ENCODE results near the gene RPS6KL1. TPM values are rescaled to one million over a fixed set of nuclear protein-coding genes. Genes with fewer than 3 reads are reported as not detected.

RPS6KL1 gene
- total RNA-seq, 4 donors from 2014 or later: 0.83 to 1.7 (median 1.3) TPM

GRCh38 chr14:74929242-74929641, 6.2 kb upstream of the RPS6KL1 start:
- Histone ChIP-seq H3K4me1 (peaks cover 0 to 12% (median under 1%) of the 10 kb centered on the region in 3 donors), H3K4me3 (no peak overlapping the region), H3K27me3 (no peaks in the 10 kb centered on the region), H3K9me3 (no peaks in the 10 kb centered on the region), H3K27ac (no peak overlapping the region), H3K36me3 (no peaks in the 10 kb centered on the region)
- no peak for TF ChIP-seq POLR2A (IDR thresholded peaks at IDR 0.05)
- no peak for TF ChIP-seq CTCF (IDR thresholded peaks at IDR 0.05)
- no peak for DNase-seq
- intact Hi-C loops (cut with DNase I): no loop called here
- 43% methylated on average over 6 of the region's 6 CpGs for WGBS, 2 donors

GRCh38 chr14:74927225-74927624, 4.2 kb upstream of the RPS6KL1 start:
- peaks cover 0 to 15% (median 7%) of the 10 kb centered on the region in 3 donors for H3K4me1 ChIP-seq
- DNase-seq: no peak
- no peak overlapping the region for H3K4me3 ChIP-seq
- WGBS, 2 donors: 80 to 81% methylated on average over 6 of the region's 6 CpGs
- no peaks in the 10 kb centered on the region for H3K9me3 ChIP-seq
- H3K27ac ChIP-seq: no peak overlapping the region
- no peaks in the 10 kb centered on the region for H3K27me3 ChIP-seq
- no peaks in the 10 kb centered on the region for H3K36me3 ChIP-seq
- TF ChIP-seq CTCF (IDR thresholded peaks at IDR 0.05): no peak
- TF ChIP-seq POLR2A (IDR thresholded peaks at IDR 0.05): no peak
- intact Hi-C loops (cut with DNase I): no loop called here

- Histone ChIP-seq H3K36me3 (no peaks in the 10 kb centered on the region), H3K4me1 (peaks cover 0 to 29% (median 15%) of the 10 kb centered on the region in 3 donors), H3K9me3 (no peaks in the 10 kb centered on the region), H3K27me3 (no peaks in the 10 kb centered on the region), H3K27ac (no peak overlapping the region), H3K4me3 (no peak overlapping the region)
- TF ChIP-seq CTCF (IDR thresholded peaks at IDR 0.05): no peak
- no peak for DNase-seq
- WGBS, 2 donors: 83 to 87% methylated on average over 11 of the region's 11 CpGs
- intact Hi-C loops (cut with DNase I): no loop called here
Observed at GRCh38 chr14:74924061-74924460, 1.0 kb upstream of the RPS6KL1 start.

GRCh38 chr14:74921987-74922751, 891 bp downstream of the RPS6KL1 start:
- peak overlapping the region in 3 of 4 donors; percentile 59 to 78 (median 73) for H3K27ac ChIP-seq
- peak overlapping the region; percentile 43 to 72 (median 56) for H3K4me3 ChIP-seq
- TF ChIP-seq POLR2A (IDR thresholded peaks at IDR 0.05) (no peak), CTCF (IDR thresholded peaks at IDR 0.05) (no peak)
- no peak for DNase-seq
- no peaks in the 10 kb centered on the region for H3K27me3 ChIP-seq
- peaks cover 15 to 48% (median 31%) of the 10 kb centered on the region in 3 donors for H3K4me1 ChIP-seq
- H3K36me3 ChIP-seq: no peaks in the 10 kb centered on the region
- WGBS, 2 donors: 91 to 92% methylated on average over 12 to 15 of the region's 19 CpGs
- no peaks in the 10 kb centered on the region for H3K9me3 ChIP-seq
- intact Hi-C loops (cut with DNase I): no loop called here

- Histone ChIP-seq H3K4me1 (peaks cover 20 to 58% (median 40%) of the 10 kb centered on the region in 3 donors), H3K27me3 (no peaks in the 10 kb centered on the region), H3K36me3 (no peaks in the 10 kb centered on the region), H3K9me3 (no peaks in the 10 kb centered on the region), H3K4me3 (no peak overlapping the region), H3K27ac (no peak overlapping the region)
- intact Hi-C loops (cut with DNase I): no loop called here
- DNase-seq: no peak
- WGBS, 2 donors: 92 to 100% methylated on average over 1 to 4 of the region's 19 CpGs
- TF ChIP-seq POLR2A (IDR thresholded peaks at IDR 0.05) (no peak), CTCF (IDR thresholded peaks at IDR 0.05) (no peak)
Observed at GRCh38 chr14:74921053-74921620, 1.9 kb downstream of the RPS6KL1 start.

All from esophagus squamous epithelium (tissue), 5 donors.